GM18867 (cell line): ENCODE results near the gene SNX21.
"Not testable (repeated sequence)": the region's sequence is repeated elsewhere in the genome, so short reads cannot be mapped to it uniquely, and the experiment has no call there.

ENCODE experiments used
- ATAC-seq: cut with Tn5 transposase; IDR thresholded peaks from one replicate; pipeline ENCODE4 v1.9.1; 2021; ENCODE audit warnings: mild to moderate bottlenecking, moderate library complexity; ENCODE audit not compliant: unreplicated experiment

The SNX21 gene

GRCh38 chr20:45848421-45848820, 14.8 kb downstream of the SNX21 start:
- ATAC-seq, result no peak

GRCh38 chr20:45848969-45849582, 15.5 kb downstream of the SNX21 start:
- no peak for ATAC-seq

- ATAC-seq, result no peak
Measured at GRCh38 chr20:45850238-45850637, 16.6 kb downstream of the SNX21 start.

- ATAC-seq, result no peak
Measured at GRCh38 chr20:45850926-45851325, 17.3 kb downstream of the SNX21 start.

- no peak for ATAC-seq
Measured at GRCh38 chr20:45851501-45851900, 17.9 kb downstream of the SNX21 start.

- no peak for ATAC-seq
Measured at GRCh38 chr20:45852326-45852725, 18.7 kb downstream of the SNX21 start.

- no peak for ATAC-seq
Measured at GRCh38 chr20:45853484-45853883, 19.9 kb downstream of the SNX21 start.

GRCh38 chr20:45857114-45857881, 23.7 kb downstream of the SNX21 start, which contains the start of the genes ACOT8 and ZSWIM3:
TSS of gene ACOT8 (minus strand) at chr20:45857392. CDS start at chr20:45857315, 77 bp downstream.
TSS of gene ZSWIM3 (plus strand) at chr20:45857614. CDS start at chr20:45857826, 212 bp downstream.
- peak; percentile 94 for ATAC-seq

GRCh38 chr20:45857882-45858216, 24.2 kb downstream of the SNX21 start:
- ATAC-seq, result peak; percentile 16

- ATAC-seq, result no peak
Measured at GRCh38 chr20:45859916-45860315, 26.3 kb downstream of the SNX21 start.

- no peak for ATAC-seq
Measured at GRCh38 chr20:45860560-45861220, 27.1 kb downstream of the SNX21 start.

GRCh38 chr20:45861221-45862075, 27.8 kb downstream of the SNX21 start:
- ATAC-seq, result no peak

GRCh38 chr20:45863543-45864470, 30.2 kb downstream of the SNX21 start:
- no peak for ATAC-seq

- no peak for ATAC-seq
Measured at GRCh38 chr20:45866454-45866853, 32.9 kb downstream of the SNX21 start.

- ATAC-seq, result no peak
Measured at GRCh38 chr20:45867136-45867818, 33.7 kb downstream of the SNX21 start.

- ATAC-seq, result no peak
Measured at GRCh38 chr20:45867819-45868176, 34.2 kb downstream of the SNX21 start.

- no peak for ATAC-seq
Measured at GRCh38 chr20:45872626-45873025, 39.0 kb downstream of the SNX21 start.

- ATAC-seq, result no peak
Measured at GRCh38 chr20:45873409-45874103, 40.0 kb downstream of the SNX21 start.

GRCh38 chr20:45874104-45874481, 40.5 kb downstream of the SNX21 start:
- not testable (repeated sequence) for ATAC-seq
